Natural killer cell (primary cell): ENCODE results near the gene C6orf132. TPM values are rescaled to one million over a fixed set of nuclear protein-coding genes. Genes with fewer than 3 reads are reported as not detected.

Source experiments
- ATAC-seq, 3 donors: fragments of 150-1000 bp in 2 of 3; fragments of 200-7000 bp in 1 of 3; cut with Tn5 transposase; 1 replicate in 1 of 3; 2 replicates in 2 of 3; pipeline ENCODE4 v1.10.0; 2021; ENCODE audit warnings: mild to moderate bottlenecking in 2 of 3, moderate library complexity in 2 of 3
- DNase-seq, 2 donors: peaks; one replicate each; pipeline versions ENCODE4 v3.0.0 to v3.0.0-alpha.2; 2013 to 2021; ENCODE audit warnings: mixed read lengths in 1 of 2
- H3K27ac ChIP-seq: one replicate; pipeline ENCODE4 v1.5.1; 2013; ENCODE audit warnings: mild to moderate bottlenecking, low read length
- H3K27me3 ChIP-seq: one replicate; pipeline ENCODE4 v1.6.1; 2013; ENCODE audit warnings: low read length; ENCODE audit not compliant: control insufficient read depth, insufficient read depth
- H3K36me3 ChIP-seq: one replicate; pipeline ENCODE4 v1.6.1; 2013; ENCODE audit warnings: low read length; ENCODE audit not compliant: control insufficient read depth, insufficient read depth
- H3K4me1 ChIP-seq: one replicate; pipeline ENCODE4 v1.6.1; 2013; ENCODE audit warnings: low read length; ENCODE audit not compliant: control insufficient read depth, insufficient read depth
- H3K4me3 ChIP-seq: one replicate; pipeline ENCODE4 v1.5.1; 2013; ENCODE audit warnings: low read length
- H3K9me3 ChIP-seq: one replicate; pipeline ENCODE4 v1.6.1; 2013; ENCODE audit warnings: low read length; ENCODE audit not compliant: control insufficient read depth, insufficient read depth
- H3K27ac Mint-ChIP-seq, 2 donors: one replicate each; pipeline ENCODE4 v1.8.0; 2022; ENCODE audit warnings: mild to moderate bottlenecking in 2 of 2, mixed read lengths in 2 of 2, moderate library complexity in 1 of 2
- H3K27me3 Mint-ChIP-seq, 2 donors: one replicate each; pipeline ENCODE4 v1.8.0; 2022; ENCODE audit warnings: low read depth in 2 of 2, mixed read lengths in 2 of 2
- H3K36me3 Mint-ChIP-seq: one replicate; pipeline ENCODE4 v1.8.0; 2022; ENCODE audit warnings: mixed read lengths
- H3K4me1 Mint-ChIP-seq, 2 donors: one replicate each; pipeline ENCODE4 v1.8.0; 2022; ENCODE audit warnings: mixed read lengths in 2 of 2
- H3K4me3 Mint-ChIP-seq: one replicate; pipeline ENCODE4 v1.8.0; 2022; ENCODE audit warnings: mild to moderate bottlenecking, moderate library complexity, mixed read lengths
- H3K9me3 Mint-ChIP-seq, 2 donors: one replicate each; pipeline ENCODE4 v1.8.0; 2022; ENCODE audit warnings: mixed read lengths in 2 of 2
- CTCF ChIP-seq: fragments of 200-600 bp; IDR thresholded peaks from one replicate; pipeline ENCODE4 v1.8.0; 2022; ENCODE audit warnings: antibody characterized with exemption
- WGBS: methylation state at CpG from one replicate; pipeline ENCODE4 v1.1.7; 2013; ENCODE audit warnings: missing lambda C conversion rate; ENCODE audit not compliant: insufficient coverage; 5-methylcytosine and 5-hydroxymethylcytosine counted together
- intact Hi-C: fragments of 100-400 bp; cut with micrococcal nuclease; formaldehyde crosslinking; loops from one replicate; pipeline ENCODE4 v1.14.2; 2022
- total RNA-seq, 4 donors: library from RNA; stranded (reverse); fragments of 120-200 nt in 1 of 4; gene quantifications; one replicate each; pipeline versions ENCODE4 v1.2.3 to v1.2.4, GENCODE V29; 2013 to 2022

The C6orf132 gene
- total RNA-seq, 3 donors from 2014 or later (not counting 1 experiment from before 2014, with no cell fraction given), result 0.05 to 0.15 (median 0.14) TPM

GRCh38 chr6:42150254-42150653, 7.8 kb upstream of the C6orf132 start:
- no peaks in the 10 kb centered on the region for H3K4me1 Mint-ChIP-seq
- H3K4me1 ChIP-seq, result no peaks in the 10 kb centered on the region
- no peaks in the 10 kb centered on the region for H3K36me3 Mint-ChIP-seq
- no peak for DNase-seq
- intact Hi-C loops, result no loop called here
- H3K9me3 Mint-ChIP-seq, result no peaks in the 10 kb centered on the region
- no peak overlapping the region for H3K27ac Mint-ChIP-seq
- no peaks in the 10 kb centered on the region for H3K36me3 ChIP-seq
- no peak overlapping the region for H3K4me3 Mint-ChIP-seq
- no peak for ATAC-seq
- H3K27me3 Mint-ChIP-seq, result peaks cover 0 to 8% of the 10 kb centered on the region in 2 donors
- no peaks in the 10 kb centered on the region for H3K27me3 ChIP-seq
- no peak overlapping the region for H3K27ac ChIP-seq
- no peaks in the 10 kb centered on the region for H3K9me3 ChIP-seq
- 84% methylated on average over 8 of the region's 8 CpGs for WGBS
- no peak for TF ChIP-seq CTCF
- H3K4me3 ChIP-seq, result no peak overlapping the region

- no peaks in the 10 kb centered on the region for H3K36me3 Mint-ChIP-seq
- DNase-seq, result no peak
- H3K9me3 ChIP-seq, result no peaks in the 10 kb centered on the region
- no peaks in the 10 kb centered on the region for H3K36me3 ChIP-seq
- no peak overlapping the region for H3K4me3 Mint-ChIP-seq
- peaks cover 9 to 16% of the 10 kb centered on the region in 2 donors for H3K27me3 Mint-ChIP-seq
- 70% methylated on average over 3 of the region's 3 CpGs for WGBS
- H3K4me1 Mint-ChIP-seq, result no peaks in the 10 kb centered on the region
- H3K9me3 Mint-ChIP-seq, result no peaks in the 10 kb centered on the region
- H3K4me1 ChIP-seq, result no peaks in the 10 kb centered on the region
- intact Hi-C loops, result no loop called here
- no peak for ATAC-seq
- no peak for TF ChIP-seq CTCF
- no peak overlapping the region for H3K27ac Mint-ChIP-seq
- H3K27me3 ChIP-seq, result peaks cover 4% of the 10 kb centered on the region
- no peak overlapping the region for H3K27ac ChIP-seq
- H3K4me3 ChIP-seq, result no peak overlapping the region
These were observed 5.6 kb upstream of the C6orf132 start for GRCh38 chr6:42148058-42148457.

- intact Hi-C loops, result no loop called here
- H3K4me1 Mint-ChIP-seq, result peaks cover 0 to 5% of the 10 kb centered on the region in 2 donors
- Histone ChIP-seq H3K27me3 (peaks cover 12% of the 10 kb centered on the region), H3K4me3 (no peak overlapping the region), H3K36me3 (no peaks in the 10 kb centered on the region), H3K27ac (no peak overlapping the region), H3K4me1 (peaks cover 8% of the 10 kb centered on the region), H3K9me3 (no peaks in the 10 kb centered on the region)
- H3K36me3 Mint-ChIP-seq, result no peaks in the 10 kb centered on the region
- WGBS, result 94% methylated on average over 10 of the region's 10 CpGs
- TF ChIP-seq CTCF, result no peak
- peaks cover 15 to 17% of the 10 kb centered on the region in 2 donors for H3K27me3 Mint-ChIP-seq
- ATAC-seq (no peak), DNase-seq (no peak)
- no peaks in the 10 kb centered on the region for H3K9me3 Mint-ChIP-seq
- no peak overlapping the region for H3K27ac Mint-ChIP-seq
- H3K4me3 Mint-ChIP-seq, result no peak overlapping the region
These were observed 4.7 kb upstream of the C6orf132 start for GRCh38 chr6:42147138-42147562.

GRCh38 chr6:42141603-42142117, 760 bp downstream of the C6orf132 start:
- no peak for TF ChIP-seq CTCF
- WGBS, result 73% methylated on average over 11 of the region's 13 CpGs
- DNase-seq (no peak), ATAC-seq (no peak)
- intact Hi-C loops, result no loop called here
- H3K27me3 ChIP-seq, result peaks cover 19% of the 10 kb centered on the region
- H3K27ac ChIP-seq, result no peak overlapping the region
- no peak overlapping the region for H3K4me3 ChIP-seq
- Mint-ChIP-seq H3K4me3 (no peak overlapping the region), H3K27me3 (peaks cover 26 to 34% of the 10 kb centered on the region in 2 donors), H3K27ac (no peak overlapping the region), H3K4me1 (peaks cover 0 to 5% of the 10 kb centered on the region in 2 donors), H3K36me3 (no peaks in the 10 kb centered on the region), H3K9me3 (no peaks in the 10 kb centered on the region)
- no peaks in the 10 kb centered on the region for H3K36me3 ChIP-seq
- no peaks in the 10 kb centered on the region for H3K9me3 ChIP-seq
- peaks cover 13% of the 10 kb centered on the region for H3K4me1 ChIP-seq
